ENCODE measurements around the gene HSPA13. TPM values are rescaled to one million over a fixed set of nuclear protein-coding genes. Genes with fewer than 3 reads are reported as not detected.

The HSPA13 gene
- total and polyA plus RNA-seq, 4 donors, result 4.9 to 37.2 (median 13.2) TPM

GRCh38 chr21:14356746-14357145, 26.2 kb downstream of the HSPA13 start:
- H3K4me1 ChIP-seq (ENCODE audit: control insufficient read depth in 4 of 4, insufficient read depth in 4 of 4, low read length in 3 of 4), result no peaks in the 10 kb centered on the region
- TF ChIP-seq YY1 (IDR thresholded peaks at IDR 0.05) (no peak), CTCF (IDR thresholded peaks at IDR 0.05; ENCODE audit: low read depth, low read length, missing input control) (no peak), MAX (IDR thresholded peaks at IDR 0.05) (no peak), RXRA (IDR thresholded peaks at IDR 0.05) (no peak), SP1 (IDR thresholded peaks at IDR 0.05) (no peak), ZBTB33 (IDR thresholded peaks at IDR 0.05) (no peak), ATF3 (IDR thresholded peaks at IDR 0.05) (no peak), HNF4A (conservative IDR thresholded peaks at IDR 0.05) (no peak), EGR1 (IDR thresholded peaks at IDR 0.05; ENCODE audit: low read depth in 2 of 2) (no peak), RAD21 (IDR thresholded peaks at IDR 0.05) (no peak), FOXA1 (IDR thresholded peaks at IDR 0.05) (no peak), GABPA (IDR thresholded peaks at IDR 0.05 in 1 of 2, conservative IDR thresholded peaks at IDR 0.05 in 1 of 2) (no peak), JUND (IDR thresholded peaks at IDR 0.05) (no peak), TAF1 (conservative IDR thresholded peaks at IDR 0.05) (no peak), REST (IDR thresholded peaks at IDR 0.05) (no peak), FOXA2 (IDR thresholded peaks at IDR 0.05) (no peak), HNF4G (IDR thresholded peaks at IDR 0.05) (no peak), NR2F2 (IDR thresholded peaks at IDR 0.05) (no peak)
- no peak overlapping the region for H3K27ac ChIP-seq (ENCODE audit: low read depth in 1 of 2, low read length in 2 of 2)
- WGBS, result 64% methylated on average over 4 of the region's 4 CpGs
- no peak for DNase-seq (ENCODE audit: low spot score)
- H3K9ac ChIP-seq (ENCODE audit: low read depth in 1 of 2, low read length in 2 of 2), result no peak overlapping the region
- peaks cover 0 to 3% (median 0%) of the 10 kb centered on the region in 4 donors for H3K27me3 ChIP-seq (ENCODE audit: control insufficient read depth in 4 of 4, insufficient read depth in 4 of 4, low read length in 3 of 4)
- H3K9me3 ChIP-seq (ENCODE audit: control insufficient read depth in 4 of 4, low read length in 3 of 4), result no peaks in the 10 kb centered on the region
- no peaks in the 10 kb centered on the region for H3K36me3 ChIP-seq (ENCODE audit: control insufficient read depth in 4 of 4, insufficient read depth in 3 of 4, low read depth in 1 of 4, low read length in 3 of 4)
- H3K4me3 ChIP-seq (ENCODE audit: low read depth in 1 of 3, low read length in 3 of 3), result no peak overlapping the region

All from liver (tissue), 9 donors.